DMS114 treated with DMSO at 0.1 percent for 48 hours (cell line): ENCODE results near the gene MTIF2.
"Not testable (repeated sequence)": the region's sequence is repeated elsewhere in the genome, so short reads cannot be mapped to it uniquely, and the experiment has no call there.

Experiments used
- DNase-seq: peaks from one replicate; lab custom pipeline; 2025; ENCODE audit not compliant: unreplicated experiment; lab: John Stamatoyannopoulos, UW

Gene MTIF2, protein sequence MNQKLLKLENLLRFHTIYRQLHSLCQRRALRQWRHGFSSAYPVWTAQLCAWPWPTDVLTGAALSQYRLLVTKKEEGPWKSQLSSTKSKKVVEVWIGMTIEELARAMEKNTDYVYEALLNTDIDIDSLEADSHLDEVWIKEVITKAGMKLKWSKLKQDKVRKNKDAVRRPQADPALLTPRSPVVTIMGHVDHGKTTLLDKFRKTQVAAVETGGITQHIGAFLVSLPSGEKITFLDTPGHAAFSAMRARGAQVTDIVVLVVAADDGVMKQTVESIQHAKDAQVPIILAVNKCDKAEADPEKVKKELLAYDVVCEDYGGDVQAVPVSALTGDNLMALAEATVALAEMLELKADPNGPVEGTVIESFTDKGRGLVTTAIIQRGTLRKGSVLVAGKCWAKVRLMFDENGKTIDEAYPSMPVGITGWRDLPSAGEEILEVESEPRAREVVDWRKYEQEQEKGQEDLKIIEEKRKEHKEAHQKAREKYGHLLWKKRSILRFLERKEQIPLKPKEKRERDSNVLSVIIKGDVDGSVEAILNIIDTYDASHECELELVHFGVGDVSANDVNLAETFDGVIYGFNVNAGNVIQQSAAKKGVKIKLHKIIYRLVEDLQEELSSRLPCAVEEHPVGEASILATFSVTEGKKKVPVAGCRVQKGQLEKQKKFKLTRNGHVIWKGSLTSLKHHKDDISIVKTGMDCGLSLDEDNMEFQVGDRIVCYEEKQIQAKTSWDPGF

DNA sequence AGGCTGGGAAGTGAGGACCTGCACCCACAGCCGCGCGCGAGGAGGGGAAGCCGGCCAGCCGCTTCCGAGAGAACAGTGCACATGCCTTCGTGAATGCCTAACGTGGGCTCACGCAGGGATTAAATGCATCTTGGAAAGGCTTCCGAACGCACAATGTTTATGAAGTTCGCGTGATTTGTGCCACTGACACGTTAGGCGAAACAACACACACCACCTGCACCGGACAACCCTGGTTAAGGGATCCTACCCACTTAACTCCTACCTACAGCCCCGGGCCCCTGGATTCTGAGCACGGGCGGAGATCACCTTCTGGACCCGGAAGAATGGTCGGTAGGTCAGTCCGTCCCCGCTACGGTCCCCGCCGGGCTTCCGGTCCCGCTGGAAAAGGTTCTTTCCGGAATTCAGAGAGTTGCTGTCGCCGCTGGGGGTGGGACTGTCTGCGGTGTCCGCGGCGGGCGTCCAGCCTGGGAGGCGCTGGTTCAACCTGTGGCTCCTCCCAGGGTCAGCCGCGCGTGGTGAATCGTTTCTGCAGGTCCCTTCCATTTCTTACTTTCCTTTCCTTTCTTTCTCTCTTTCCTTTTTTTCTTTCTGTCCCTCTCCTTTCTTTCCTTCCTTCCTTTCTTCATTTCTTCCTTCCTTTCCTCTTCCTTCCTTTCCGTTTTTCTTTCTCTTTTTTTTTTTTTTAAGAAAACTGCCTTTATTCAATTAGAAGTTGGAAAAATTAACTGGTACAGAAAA is at the start of gene MTIF2:
Gene MTIF2, minus strand, starts transcription at position 325 of the 738 bp plus-strand sequence. CDS start 5,373 bp downstream, outside the sequence.
- peak; percentile 92 for DNase-seq

DNA sequence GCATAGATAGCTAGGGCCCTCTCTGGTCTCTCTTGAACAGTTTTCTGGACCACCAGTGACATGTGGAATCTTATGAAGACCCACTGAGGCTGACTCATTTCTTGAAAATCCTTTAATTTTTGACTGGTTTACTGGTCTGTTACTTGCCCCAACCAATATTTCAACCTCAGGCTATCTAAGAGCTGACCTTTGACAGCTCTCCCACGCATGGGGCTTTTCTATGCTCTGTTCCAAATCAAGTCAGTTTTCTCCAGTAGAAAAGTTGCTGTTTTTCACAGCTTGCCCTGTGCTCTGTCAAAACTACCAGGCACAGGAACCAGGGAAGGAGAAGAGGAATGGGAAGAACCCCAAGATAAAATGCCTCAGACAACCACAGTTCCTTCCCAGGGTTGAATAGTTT is 46.0 kb upstream of the MTIF2 start:
- DNase-seq = no peak

DNA sequence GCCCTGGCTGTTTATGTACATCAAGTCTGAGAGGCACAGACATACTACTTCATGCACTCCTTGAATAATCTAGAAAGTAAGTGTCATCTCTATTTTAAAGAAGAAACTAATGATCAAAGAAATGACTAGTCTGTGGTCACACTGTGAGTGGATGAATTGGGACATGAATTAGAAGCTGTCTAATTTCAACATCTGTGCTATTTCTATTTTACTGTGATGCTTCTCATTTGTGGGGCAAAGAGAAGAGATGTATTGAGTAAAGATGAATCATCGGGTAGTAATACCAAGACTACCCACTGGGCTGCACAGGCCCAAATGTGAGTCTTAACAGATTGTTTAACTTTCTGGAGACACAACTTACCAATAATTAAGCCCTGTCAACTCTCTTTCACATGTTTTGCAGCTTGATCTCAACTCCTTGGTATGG is 42.4 kb upstream of the MTIF2 start:
- no peak for DNase-seq

DNA sequence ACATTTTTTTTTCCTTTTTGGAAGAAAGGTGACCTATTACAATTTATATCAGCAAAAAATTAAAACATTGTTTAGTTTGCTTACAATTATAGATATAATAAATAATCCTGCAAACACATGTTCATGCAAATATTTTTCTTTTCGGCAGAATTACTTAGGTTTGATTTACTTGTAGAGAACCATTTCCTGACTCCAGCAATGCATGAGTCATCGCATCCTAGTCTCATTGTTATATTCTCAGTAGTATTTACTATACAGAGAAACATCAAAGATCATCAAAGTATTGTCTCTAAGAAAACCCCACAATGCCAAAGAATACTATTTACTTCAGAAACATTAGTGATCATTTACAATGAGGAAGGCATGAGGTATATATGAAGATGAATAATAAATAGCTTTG is 40.4 kb upstream of the MTIF2 start:
- no peak for DNase-seq

DNA sequence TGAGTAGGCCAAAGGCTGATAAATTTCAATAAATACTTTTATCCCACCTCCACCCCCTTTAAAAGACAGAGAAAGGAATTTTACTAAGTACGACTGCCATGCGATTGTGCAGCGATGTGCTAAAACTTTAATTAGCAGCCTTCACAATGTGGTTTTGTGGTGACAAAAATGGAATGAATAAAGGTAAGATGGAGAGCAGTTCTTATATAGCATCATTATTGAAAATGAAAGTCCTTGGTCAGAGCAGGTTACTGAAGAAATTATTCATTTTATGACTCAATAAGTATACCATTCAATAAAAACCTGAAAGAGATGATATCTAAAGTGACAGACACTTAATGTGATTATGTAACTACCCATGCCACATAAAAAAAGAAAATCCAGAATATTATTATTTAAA is 33.2 kb upstream of the MTIF2 start:
- DNase-seq = no peak

DNA sequence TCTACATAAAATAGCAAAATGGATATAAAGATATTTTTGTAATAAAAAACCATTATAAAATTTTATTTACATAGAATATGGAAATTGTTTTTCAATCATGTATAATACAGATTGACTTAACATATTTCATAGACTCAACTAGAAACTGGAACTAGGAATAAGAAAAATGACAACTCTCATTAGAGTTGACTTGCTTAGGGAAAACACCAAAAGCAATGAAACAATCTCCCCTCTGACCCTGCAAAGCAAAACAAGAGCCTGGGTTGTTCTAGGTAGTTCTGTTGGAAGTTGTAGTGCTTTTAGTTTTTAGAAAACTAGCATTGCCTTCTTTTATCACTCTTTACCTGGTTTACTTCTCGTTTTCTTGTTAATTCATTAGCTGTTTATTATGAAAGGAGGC is 32.2 kb upstream of the MTIF2 start:
- no peak for DNase-seq

DNA sequence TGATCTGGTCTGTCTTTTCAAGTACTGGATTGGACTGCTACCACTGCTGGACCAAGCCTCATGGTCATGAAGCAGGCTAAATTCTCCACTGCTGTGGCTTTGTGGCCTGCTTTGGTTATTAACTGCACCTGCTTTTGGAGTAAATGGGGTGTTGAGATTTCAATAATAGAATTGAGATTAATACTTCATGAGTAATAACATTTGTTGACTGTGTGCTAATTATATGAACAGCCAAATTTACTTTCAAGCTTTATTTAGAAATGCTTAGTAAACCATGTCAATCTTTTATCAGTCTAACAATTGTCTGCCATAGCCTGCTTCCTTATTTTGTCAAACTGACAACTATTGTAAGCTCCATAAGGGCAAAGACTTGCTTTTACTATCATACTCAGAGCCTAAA is 27.4 kb upstream of the MTIF2 start:
- no peak for DNase-seq

DNA sequence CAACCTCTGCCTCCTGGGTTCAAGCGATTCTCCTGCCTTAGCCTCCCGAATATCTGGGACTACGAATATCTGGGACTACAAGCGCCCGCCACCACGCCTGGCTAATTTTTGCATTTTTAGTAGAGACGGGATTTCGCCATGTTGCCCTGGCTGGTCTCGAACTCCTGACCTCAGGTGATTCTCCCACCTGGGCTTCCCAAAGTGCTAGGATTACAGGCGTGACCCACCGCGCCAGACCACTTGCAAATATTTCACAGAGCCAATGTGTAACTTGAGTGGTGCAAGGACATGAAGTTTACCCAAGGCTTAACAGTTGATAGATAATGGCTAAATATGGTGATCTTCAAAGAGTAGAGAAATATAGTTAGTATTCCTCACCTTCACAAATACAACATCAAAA is 14.1 kb upstream of the MTIF2 start:
- no peak for DNase-seq

DNA sequence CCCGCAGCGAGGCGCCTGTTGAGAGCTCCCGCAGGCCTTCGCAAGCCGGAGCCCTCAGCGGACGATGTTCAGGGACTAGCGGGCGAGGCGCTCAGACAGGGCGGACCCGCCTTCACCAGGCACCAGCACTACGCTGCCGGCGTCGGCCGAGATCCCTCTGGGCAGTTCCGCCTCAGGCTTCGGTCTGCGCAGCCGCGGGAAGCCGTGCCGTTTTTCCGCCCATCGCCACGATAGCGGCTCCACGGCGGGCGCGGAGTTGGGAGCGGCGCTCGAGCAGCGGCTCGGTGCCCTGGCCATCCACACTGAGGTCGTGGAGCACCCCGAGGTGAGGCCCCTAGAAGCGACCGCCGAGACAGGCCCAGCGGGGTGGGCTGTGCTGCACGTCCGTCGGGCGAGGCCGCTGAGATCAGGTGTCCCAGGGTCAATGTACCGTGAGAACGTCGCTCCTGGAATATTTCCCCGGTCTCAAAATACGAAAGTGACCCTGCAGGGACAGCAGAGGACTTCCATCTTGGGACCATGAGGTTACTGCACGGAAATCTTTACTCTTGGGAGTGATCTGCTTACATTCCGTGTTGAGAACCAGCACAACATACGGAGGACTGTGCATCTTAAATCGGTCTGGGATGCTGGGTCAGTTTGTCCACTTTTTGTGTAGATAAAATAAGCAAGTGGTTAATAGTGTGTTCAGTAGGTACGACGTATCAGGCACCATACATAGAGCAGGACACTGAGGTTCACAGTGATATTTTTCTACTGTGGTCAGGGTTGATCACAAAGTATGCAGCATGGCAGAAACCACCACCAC is 13.3 kb upstream of the MTIF2 start:
- DNase-seq = peak; percentile 79

DNA sequence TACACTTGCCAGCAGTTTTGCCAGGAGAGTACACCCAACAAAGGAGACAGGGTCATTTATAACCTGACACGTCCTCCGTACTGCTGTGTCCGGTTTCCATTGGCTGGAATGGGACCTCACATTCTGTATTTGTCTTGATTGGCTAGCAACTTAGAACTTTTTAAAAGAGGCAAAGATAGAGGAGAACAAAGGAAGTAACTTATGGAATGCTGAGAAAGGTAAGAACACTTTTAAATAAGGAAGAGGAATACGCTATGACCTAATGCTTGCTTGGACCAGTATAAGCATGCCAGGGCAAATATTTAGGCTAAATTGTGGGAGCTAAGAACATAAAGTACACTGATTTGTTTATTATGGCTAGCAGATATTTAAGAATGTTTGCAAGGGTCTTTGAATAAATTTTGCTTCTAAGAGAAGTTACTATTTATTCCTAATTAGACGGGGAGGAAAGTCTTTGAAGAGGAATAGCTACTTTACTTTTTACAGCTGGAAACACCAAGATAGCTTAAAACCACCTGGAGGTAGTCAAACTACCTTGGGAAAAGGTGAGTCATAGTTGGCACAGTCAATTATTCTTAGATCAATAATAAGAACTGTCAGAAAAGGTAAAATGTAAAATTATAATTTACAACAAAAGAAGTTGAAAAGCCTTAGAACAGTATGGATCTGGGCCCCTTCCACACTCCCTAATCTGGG is 12.0 kb upstream of the MTIF2 start:
- not testable (repeated sequence) for DNase-seq

DNA sequence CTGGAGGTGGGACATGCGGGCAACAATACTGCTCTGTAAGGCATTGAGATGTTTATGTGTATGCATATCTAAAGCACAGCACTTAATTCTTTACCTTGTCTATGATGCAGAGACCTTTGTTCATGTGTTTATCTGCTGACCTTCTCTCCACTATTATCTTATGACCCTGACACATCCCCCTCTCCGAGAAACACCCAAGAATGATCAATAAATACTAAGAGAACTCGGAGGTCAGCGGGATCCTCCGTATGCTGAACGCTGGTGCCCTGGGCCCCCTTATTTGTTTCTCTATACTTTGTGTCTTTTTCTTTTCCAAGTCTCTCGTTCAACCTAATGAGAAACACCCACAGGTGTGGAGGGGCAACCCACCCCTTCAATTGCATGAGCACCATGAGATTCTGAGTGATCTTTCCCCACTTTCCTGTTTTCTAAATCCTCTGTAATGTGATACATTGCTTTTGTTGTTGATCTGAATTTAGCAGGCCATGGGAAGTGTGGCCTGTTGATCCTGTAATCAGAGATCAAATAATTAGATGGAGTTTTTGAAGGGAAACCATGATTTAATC is 10.9 kb upstream of the MTIF2 start:
- DNase-seq = not testable (repeated sequence)

DNA sequence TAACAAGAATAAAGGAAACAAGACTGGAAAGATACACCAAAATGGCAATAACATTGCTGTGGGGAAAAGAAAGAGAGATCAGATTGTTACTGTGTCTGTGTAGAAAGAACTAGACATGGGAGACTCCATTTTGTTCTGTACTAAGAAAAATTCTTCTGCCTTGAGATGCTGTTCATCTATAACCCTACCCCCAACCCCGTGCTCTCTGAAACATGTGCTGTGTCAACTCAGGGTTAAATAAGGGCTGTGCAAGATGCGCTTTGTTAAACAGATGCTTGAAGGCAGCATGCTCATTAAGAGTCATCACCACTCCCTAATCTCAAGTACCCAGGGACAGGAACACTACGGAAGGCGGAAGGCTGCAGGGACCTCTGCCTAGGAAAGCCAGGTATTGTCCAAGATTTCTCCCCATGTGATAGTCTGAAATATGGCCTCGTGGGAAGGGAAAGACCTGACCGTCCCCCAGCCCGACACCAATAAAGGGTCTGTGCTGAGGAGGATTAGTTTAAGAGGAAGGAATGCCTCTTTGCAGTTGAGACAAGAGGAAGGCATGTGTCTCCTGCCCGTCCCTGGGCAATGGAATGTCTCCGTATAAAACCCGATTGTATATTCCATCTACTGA is 10.3 kb upstream of the MTIF2 start:
- DNase-seq = not testable (repeated sequence)

DNA sequence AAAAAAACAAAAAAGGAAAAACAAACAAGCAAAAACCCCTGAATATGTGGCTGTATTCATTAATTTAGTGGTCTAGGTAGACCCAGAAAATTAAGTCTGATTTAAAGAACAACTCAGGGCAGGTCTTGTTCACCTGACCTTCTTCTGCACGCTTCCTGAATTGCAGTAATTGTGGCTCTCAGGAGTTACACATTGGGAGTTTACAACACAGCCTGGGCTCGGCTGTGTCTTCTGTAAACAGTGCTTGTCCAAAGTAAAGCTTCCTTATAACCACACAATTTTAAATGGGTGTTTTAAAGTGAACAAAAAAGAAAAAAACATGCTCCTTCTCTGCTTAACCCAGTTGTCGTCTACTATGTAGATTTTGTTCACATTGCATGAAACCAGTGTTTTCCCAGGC is 8.3 kb upstream of the MTIF2 start:
- DNase-seq = no peak

DNA sequence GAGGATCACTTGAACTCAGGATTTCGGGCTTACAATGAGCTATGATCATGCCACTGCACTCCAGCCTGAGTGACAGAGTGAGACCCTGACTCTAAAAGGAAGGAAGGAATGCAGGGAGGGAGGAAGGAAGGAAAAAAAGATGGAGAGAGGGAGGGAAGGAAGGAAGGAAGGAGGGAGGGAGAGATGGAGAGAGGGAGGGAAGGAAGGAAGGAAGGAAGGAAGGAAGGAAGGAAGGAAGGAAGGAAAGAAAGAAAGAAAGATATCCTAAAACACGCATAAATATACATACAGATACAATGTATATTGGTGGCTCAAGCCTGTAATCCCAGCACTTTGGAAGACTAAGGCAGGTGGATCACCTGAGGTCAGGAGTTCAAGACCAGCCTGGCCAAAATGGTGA is 5.3 kb upstream of the MTIF2 start:
- DNase-seq = not testable (repeated sequence)

DNA sequence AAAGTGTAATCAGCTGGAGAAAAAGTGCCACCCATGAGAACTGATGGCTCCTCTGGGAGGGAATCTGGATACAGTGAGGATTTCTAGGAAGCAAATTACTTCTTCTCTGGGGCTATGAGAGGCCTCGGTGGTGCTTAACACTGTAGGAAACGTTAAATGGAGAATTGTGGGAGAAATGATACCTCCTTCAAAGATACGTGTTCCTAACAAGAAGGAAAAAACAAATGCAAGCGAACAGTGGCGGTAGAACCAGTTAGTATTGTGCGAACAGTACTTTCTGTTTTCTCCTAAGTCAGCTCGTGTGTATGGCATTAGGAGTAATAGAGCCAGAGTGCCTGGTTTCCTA is 587 bp upstream of the MTIF2 start:
- peak; percentile 33 for DNase-seq

DNA sequence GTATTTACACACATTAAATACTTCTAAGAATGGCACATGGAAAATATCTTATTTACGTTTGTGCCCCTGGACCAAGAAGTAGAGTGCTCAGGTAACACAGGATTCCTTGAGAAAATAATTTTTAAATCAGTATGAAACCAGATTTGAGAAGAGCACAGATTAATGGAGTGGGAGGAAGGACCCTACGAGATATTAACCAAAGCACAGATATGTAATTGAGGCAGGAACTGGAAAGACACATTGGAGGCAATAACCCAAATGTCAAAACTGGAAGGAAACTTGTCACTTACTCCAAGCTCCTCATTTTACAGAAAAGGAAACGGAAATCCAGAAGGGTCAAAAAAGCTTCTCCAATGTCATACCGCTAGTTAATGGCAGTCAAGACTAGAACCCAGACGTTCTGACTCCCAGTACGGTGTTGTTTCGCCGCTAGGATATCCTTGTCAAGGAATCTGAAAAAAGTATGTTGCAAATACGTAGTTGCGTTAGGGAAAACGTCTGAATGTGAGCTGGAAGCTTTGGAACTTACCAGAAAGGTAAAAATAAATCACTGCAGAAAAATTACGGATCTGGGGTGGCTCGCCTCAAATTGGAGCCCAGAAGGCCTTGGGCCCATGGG is 634 bp downstream of the MTIF2 start:
- DNase-seq = no peak

DNA sequence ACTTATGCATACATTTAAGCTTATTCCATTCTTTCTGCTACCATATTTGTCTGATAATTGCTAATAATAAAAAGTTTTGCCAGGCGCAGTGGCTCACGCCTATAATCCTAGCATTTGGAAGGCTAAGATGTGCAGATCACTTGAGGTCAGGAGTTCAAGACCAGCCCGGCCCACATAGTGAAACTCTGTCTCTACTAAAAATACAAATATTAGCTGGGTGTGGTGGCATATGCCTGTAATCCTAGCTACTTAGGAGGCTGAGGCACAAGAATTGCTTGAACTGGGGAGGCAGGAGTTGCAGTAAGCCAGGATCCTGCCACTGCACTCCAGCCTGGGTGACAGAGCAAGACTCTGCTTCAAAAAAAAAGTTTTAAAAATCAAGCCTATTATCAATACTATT is 9.4 kb downstream of the MTIF2 start:
- not testable (repeated sequence) for DNase-seq

DNA sequence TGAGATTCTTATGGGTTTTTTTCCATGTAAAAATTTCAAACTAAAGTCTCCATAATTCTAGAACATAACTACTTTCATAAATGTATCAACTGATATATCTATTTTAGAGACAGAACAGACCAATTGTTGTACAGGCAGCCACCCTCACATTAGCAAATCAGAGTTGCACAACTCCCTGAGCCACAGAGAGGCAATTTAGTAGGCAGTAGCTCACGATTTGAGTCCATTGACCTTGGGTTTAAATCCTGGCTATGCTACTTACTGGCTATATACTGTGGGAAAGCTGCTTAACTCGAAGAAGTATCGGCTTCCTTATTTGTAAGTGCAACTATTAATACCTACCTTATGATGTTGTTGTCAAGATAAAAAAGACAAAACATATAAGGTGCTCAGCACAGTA is 16.2 kb downstream of the MTIF2 start:
- no peak for DNase-seq

DNA sequence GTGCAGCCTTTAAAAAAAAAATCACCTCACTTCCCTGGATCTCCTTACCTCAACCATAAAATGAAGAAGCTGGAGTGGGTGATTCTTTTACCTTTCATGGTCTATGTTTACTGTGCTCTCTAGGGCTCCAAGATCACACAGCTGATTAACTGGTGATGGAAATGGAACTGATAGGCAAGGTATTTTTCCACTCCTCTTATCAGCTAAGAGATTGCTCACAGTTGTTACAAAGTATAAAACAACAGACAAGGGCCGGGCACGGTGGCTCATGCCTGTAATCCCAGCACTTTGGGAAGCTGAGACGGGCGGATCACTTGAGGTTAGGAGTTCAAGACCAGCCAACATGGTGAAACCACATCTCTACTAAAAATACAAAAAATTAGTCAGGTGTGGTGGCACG is 22.0 kb downstream of the MTIF2 start:
- DNase-seq = no peak
